ENCODE measurements around the gene CDCA8.
"Not testable (repeated sequence)": the region's sequence is repeated elsewhere in the genome, so short reads cannot be mapped to it uniquely, and the experiment has no call there.

CDCA8 gene

GRCh38 chr1:37738619-37739018 lies 46.3 kb downstream of the CDCA8 start:
- DNase-seq (ENCODE audit: low read depth), result not testable (repeated sequence)

- no peak for DNase-seq (ENCODE audit: low read depth)
Measured at GRCh38 chr1:37739222-37739621, 46.9 kb downstream of the CDCA8 start.

- peak; percentile 81 for DNase-seq (ENCODE audit: low read depth)
Measured at GRCh38 chr1:37741130-37741529, 48.8 kb downstream of the CDCA8 start.

- DNase-seq (ENCODE audit: low read depth), result no peak
Measured at GRCh38 chr1:37741662-37742061, 49.3 kb downstream of the CDCA8 start.

- DNase-seq (ENCODE audit: low read depth), result no peak
Measured at GRCh38 chr1:37746806-37747205, 54.5 kb downstream of the CDCA8 start.

- DNase-seq (ENCODE audit: low read depth), result no peak
Measured at GRCh38 chr1:37748565-37748964, 56.2 kb downstream of the CDCA8 start.

GRCh38 chr1:37752213-37752582 lies 59.9 kb downstream of the CDCA8 start:
- no peak for DNase-seq (ENCODE audit: low read depth)

GRCh38 chr1:37752583-37753471 lies 60.5 kb downstream of the CDCA8 start:
- DNase-seq (ENCODE audit: low read depth), result peak; percentile 23

- no peak for DNase-seq (ENCODE audit: low read depth)
Measured at GRCh38 chr1:37753473-37754321, 61.4 kb downstream of the CDCA8 start.

GRCh38 chr1:37755290-37755689 lies 63.0 kb downstream of the CDCA8 start:
- no peak for DNase-seq (ENCODE audit: low read depth)

- DNase-seq (ENCODE audit: low read depth), result no peak
Measured at GRCh38 chr1:37755951-37756560, 63.7 kb downstream of the CDCA8 start.

Measured in iris pigment epithelial cell (primary cell).